Duodenal mucosa (tissue), 2 donors: ENCODE results near the gene HOXD8.

ENCODE experiments used
- H3K27ac ChIP-seq: one replicate; pipeline ENCODE4 v1.7.0; 2013; ENCODE audit warnings: low read depth, low read length
- H3K27me3 ChIP-seq, 2 donors: one replicate each; pipeline ENCODE4 v1.7.0; 2013; ENCODE audit warnings: low read length in 2 of 2, control low read depth in 1 of 2; ENCODE audit not compliant: insufficient read depth in 2 of 2, control insufficient read depth in 1 of 2
- H3K36me3 ChIP-seq, 2 donors: one replicate each; pipeline ENCODE4 v1.7.0; 2013; ENCODE audit warnings: low read length in 2 of 2, control low read depth in 1 of 2; ENCODE audit not compliant: insufficient read depth in 2 of 2, control insufficient read depth in 1 of 2
- H3K4me1 ChIP-seq, 2 donors: one replicate each; pipeline ENCODE4 v1.7.0; 2013; ENCODE audit warnings: low read length in 2 of 2, control low read depth in 1 of 2; ENCODE audit not compliant: insufficient read depth in 2 of 2, control insufficient read depth in 1 of 2
- H3K4me3 ChIP-seq, 2 donors: one replicate each; pipeline ENCODE4 v1.7.0; 2013; ENCODE audit warnings: low read length in 2 of 2, low read depth in 1 of 2
- H3K9ac ChIP-seq, 2 donors: one replicate each; pipeline ENCODE4 v1.7.0; 2013; ENCODE audit warnings: low read length in 2 of 2, low read depth in 1 of 2
- H3K9me3 ChIP-seq, 2 donors: one replicate each; pipeline ENCODE4 v1.7.0; 2013; ENCODE audit warnings: low read length in 2 of 2, control low read depth in 1 of 2; ENCODE audit not compliant: control insufficient read depth in 1 of 2

Gene HOXD8

DNA sequence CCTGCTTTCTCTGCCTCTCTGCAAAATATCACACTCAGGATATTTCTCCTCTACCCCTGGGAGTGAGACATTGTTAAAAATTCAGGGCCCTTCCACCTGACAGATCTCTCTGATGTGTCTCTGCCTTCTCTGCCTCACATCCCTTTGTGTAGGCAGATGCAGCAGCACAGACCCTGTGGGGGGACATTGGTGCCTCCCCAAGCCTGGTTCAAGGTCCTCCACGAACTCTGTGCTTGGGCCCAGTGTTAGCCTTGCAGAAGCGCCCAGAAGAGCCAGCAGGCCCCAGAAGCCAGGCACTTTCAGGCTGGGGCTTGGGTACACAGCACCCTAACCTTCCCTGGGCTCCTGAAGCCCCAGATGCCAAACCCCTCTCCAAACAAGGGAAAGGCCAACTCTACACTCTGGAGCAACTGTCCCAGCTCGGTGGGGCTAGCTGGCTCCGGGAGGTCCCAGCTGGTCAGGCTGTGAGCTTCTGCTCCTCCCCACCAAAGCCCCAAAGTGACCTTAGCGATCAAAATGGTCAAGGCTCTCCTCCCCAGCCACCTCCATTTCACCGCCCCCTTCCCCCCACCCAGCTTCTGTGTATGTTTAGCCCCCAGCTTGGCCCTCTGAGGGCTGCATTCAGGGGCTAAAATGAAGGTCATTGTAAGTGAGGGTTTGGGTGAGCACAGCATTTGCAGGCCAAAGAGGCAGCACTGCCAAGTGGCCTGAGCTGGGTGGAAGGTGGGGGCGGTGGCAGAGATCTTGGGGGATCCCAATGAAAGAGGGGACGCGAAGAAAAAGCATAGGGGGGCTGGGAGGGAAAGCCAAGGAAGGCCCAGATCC is 4.3 kb upstream of the HOXD8 start:
- Histone ChIP-seq H3K9ac (no peak overlapping the region), H3K27ac (peak overlapping the region; percentile 32), H3K27me3 (peaks cover 86 to 90% of the 10 kb centered on the region in 2 donors), H3K4me1 (no peaks in the 10 kb centered on the region), H3K9me3 (no peaks in the 10 kb centered on the region), H3K4me3 (no peak overlapping the region), H3K36me3 (no peaks in the 10 kb centered on the region)

DNA sequence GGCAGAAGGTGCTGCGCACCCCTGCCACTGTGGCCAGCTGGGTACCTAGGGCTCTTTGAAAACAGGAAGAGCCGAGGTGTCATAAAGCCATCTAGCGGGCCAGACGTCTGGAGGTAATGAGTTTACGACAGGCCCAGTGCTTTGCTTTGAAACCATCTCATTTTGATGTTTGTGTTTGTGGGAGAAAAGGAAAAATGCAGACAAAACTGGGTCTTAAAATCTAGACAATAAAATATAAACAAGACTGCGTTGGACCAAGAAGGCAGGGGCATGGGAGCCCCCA is 3.8 kb upstream of the HOXD8 start:
- peaks cover 84 to 89% of the 10 kb centered on the region in 2 donors for H3K27me3 ChIP-seq
- no peaks in the 10 kb centered on the region for H3K9me3 ChIP-seq
- no peak overlapping the region for H3K9ac ChIP-seq
- no peaks in the 10 kb centered on the region for H3K4me1 ChIP-seq
- no peaks in the 10 kb centered on the region for H3K36me3 ChIP-seq
- no peak overlapping the region for H3K4me3 ChIP-seq
- H3K27ac ChIP-seq: no peak overlapping the region

DNA sequence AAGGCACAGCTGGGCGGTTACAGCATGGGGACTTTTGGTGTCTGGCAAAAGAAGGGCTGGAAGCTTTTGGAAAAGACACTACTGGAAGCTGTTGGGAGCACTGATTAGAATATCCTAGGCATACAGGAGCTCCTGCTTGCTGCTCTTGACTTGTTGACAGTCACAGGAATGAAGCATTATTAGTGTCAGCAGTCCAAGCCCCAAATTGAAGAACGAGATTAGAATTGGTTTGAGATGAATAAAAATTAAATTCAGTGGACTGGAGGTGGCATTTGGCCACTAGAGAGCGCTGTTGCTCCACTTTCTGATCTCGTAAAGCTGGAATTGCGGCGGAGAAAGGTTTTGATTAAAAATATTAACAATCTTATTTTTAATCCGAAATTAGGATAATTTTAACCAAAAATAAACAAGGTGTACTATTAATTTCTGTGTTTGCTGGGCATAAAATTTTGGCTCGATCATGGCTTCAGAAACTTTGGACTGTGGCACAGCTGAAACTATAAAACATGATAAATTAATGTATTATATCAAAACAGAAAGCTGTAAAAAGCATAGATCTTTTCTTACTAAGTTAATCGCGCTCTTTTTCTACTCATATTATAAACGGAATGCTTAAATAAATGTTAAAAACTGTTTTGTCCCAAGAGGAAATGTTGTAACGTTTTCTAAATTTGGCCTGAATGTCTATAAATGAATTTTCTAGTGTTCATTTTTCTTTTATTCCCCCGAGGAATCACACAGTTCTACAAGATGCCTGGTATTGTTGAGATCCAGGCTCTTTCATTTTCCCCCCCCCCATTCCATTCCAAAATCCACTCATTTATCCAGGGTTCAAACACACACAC is 2.4 kb upstream of the HOXD8 start:
- no peak overlapping the region for H3K9ac ChIP-seq
- H3K27me3 ChIP-seq: peaks cover 81 to 88% of the 10 kb centered on the region in 2 donors
- no peaks in the 10 kb centered on the region for H3K36me3 ChIP-seq
- no peaks in the 10 kb centered on the region for H3K9me3 ChIP-seq
- no peaks in the 10 kb centered on the region for H3K4me1 ChIP-seq
- H3K27ac ChIP-seq: no peak overlapping the region
- H3K4me3 ChIP-seq: no peak overlapping the region

DNA sequence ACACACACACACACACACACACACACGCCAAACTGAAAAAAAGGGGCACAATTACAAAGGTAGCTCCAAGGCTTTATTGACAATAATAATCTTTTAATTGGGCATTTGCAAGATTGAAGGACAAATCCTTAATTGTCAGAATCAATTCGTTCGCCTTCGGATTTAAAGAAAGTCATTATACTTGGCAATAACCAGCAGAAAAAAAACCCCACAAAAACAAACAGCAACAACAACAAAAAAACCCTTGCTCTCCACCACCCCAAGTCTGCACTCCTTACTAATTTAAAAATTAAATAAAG is 1.8 kb upstream of the HOXD8 start:
- Histone ChIP-seq H3K27me3 (peaks cover 81 to 88% of the 10 kb centered on the region in 2 donors), H3K4me1 (no peaks in the 10 kb centered on the region), H3K36me3 (no peaks in the 10 kb centered on the region), H3K27ac (no peak overlapping the region), H3K9me3 (no peaks in the 10 kb centered on the region), H3K4me3 (no peak overlapping the region), H3K9ac (no peak overlapping the region)

DNA sequence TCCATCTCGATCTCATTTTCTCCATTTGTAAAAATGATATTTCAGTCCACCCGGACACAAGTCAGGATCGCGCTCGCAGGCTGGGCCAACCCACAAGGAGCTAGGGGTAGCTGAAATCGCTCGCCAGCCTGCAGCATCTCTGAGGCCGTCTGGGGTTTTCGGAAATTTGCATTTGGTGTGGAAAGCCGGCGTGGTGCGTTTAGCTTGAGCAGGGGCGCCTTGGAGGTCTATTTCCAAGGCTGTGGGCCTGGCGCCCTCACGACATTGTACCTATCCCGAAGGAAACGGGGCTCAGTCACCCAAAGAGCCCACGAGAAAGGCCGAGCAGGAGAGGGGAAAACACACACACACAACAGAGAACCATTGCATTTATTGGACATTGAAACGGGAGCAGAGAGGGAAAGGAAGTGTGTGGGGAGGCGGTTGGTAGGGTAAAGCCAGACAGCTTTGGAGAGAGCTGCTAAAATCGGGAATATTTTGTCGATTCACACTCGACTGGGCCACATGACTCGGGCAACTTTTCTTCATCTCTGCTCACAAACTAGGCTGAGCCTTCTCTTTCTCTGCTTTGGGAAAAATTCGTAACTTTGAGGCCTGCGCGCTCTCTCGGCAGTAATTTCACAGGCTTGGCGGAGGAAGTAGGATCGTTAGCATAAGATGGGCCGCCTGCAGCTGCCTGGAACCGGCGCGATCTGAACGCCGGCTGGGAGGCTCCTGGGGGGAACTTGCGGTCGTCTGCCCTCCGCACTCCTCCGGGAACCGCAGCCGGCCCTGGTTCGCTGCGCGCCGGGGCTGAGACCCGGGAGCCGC is 1.1 kb upstream of the HOXD8 start:
- H3K9me3 ChIP-seq: no peaks in the 10 kb centered on the region
- H3K9ac ChIP-seq: no peak overlapping the region
- peaks cover 81 to 89% of the 10 kb centered on the region in 2 donors for H3K27me3 ChIP-seq
- H3K4me1 ChIP-seq: no peaks in the 10 kb centered on the region
- H3K36me3 ChIP-seq: no peaks in the 10 kb centered on the region
- no peak overlapping the region for H3K27ac ChIP-seq
- peak overlapping the region in 1 of 2 donors; percentile 11 for H3K4me3 ChIP-seq

DNA sequence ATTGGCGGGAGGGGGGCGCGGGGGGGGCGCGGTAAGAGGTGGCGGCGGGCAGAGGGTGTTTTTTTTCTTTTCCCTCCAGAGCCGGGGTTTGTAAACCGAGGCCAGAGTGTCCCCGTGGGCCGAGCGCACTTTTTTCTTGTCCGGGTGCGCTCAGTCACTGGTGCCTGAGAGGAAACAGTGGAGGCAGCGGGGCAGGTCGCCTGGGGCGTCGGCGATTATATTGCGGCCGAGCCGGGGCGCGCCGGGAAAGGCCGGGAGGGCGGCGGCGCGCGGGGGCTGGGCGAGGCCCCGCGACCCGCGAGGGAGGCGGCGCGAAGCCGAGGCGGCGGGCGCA is 275 bp downstream of the HOXD8 start:
- H3K27ac ChIP-seq: peak overlapping the region; percentile 67
- H3K36me3 ChIP-seq: no peaks in the 10 kb centered on the region
- H3K9me3 ChIP-seq: no peaks in the 10 kb centered on the region
- H3K9ac ChIP-seq: no peak overlapping the region
- H3K4me1 ChIP-seq: no peaks in the 10 kb centered on the region
- no peak overlapping the region for H3K4me3 ChIP-seq
- H3K27me3 ChIP-seq: peaks cover 79 to 88% of the 10 kb centered on the region in 2 donors

DNA sequence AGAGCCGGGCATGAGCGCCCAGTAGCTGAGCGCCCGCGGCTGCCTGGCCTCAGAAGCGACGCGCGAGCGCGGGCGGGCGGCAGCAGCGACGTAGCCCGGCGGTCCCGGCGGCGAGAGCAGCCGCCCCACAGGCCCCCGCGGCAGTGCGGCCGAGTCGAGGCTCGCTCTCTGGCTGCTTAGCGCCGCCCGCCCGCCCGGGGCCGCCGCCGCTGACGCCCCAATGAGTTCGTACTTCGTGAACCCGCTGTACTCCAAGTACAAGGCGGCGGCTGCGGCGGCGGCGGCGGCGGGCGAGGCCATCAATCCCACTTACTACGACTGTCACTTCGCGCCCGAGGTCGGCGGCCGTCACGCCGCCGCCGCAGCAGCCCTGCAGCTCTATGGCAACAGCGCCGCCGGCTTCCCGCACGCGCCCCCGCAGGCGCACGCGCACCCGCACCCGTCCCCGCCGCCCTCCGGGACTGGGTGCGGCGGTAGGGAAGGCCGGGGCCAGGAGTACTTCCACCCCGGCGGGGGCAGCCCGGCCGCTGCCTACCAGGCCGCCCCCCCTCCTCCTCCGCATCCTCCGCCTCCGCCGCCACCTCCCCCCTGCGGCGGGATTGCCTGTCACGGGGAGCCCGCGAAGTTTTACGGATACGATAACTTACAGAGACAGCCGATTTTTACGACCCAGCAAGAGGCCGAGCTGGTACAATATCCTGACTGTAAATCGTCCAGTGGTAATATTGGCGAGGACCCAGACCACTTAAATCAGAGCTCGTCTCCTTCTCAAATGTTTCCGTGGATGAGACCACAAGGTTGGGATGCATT is 847 bp downstream of the HOXD8 start:
- H3K4me3 ChIP-seq: no peak overlapping the region
- H3K4me1 ChIP-seq: no peaks in the 10 kb centered on the region
- peaks cover 79 to 88% of the 10 kb centered on the region in 2 donors for H3K27me3 ChIP-seq
- no peaks in the 10 kb centered on the region for H3K9me3 ChIP-seq
- no peak overlapping the region for H3K9ac ChIP-seq
- H3K36me3 ChIP-seq: no peaks in the 10 kb centered on the region
- H3K27ac ChIP-seq: no peak overlapping the region

DNA sequence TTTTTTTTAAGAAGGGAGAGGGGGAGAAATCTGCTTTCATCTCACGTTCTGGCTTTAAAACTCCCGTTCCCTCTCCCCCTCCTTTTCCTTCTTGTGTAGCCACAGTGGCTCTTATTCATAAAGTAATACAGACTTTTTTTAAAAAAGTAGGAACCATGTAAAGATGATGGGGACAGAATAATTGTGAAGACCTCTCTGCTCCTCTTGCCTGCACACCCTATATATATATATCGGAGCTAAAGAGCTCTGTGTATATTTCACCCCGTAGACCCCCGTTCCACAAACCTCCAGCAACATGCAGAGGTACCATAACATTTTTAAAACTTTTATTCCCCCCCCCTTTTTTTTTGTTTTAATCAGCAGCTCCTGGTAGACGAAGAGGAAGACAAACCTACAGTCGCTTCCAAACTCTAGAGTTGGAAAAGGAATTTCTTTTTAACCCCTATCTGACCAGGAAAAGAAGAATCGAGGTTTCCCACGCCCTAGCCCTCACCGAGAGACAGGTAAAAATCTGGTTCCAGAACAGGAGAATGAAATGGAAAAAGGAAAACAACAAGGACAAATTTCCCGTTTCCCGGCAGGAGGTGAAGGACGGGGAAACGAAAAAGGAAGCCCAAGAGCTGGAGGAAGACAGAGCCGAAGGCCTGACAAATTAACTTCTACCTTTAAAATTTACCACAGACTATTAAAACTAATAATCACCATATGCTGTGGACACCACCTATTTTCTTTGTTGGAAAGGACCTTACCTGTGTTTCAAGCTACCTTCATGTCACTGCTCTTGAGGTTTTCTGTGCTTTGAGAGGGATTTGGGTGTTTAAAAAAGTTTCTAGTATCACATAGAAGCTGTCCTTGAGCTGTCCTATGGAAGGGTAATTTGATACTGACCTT is 1.7 kb downstream of the HOXD8 start:
- no peak overlapping the region for H3K4me3 ChIP-seq
- H3K36me3 ChIP-seq: no peaks in the 10 kb centered on the region
- H3K9ac ChIP-seq: no peak overlapping the region
- no peak overlapping the region for H3K27ac ChIP-seq
- H3K27me3 ChIP-seq: peaks cover 79 to 88% of the 10 kb centered on the region in 2 donors
- peaks cover 0 to 5% of the 10 kb centered on the region in 2 donors for H3K4me1 ChIP-seq
- H3K9me3 ChIP-seq: no peaks in the 10 kb centered on the region

DNA sequence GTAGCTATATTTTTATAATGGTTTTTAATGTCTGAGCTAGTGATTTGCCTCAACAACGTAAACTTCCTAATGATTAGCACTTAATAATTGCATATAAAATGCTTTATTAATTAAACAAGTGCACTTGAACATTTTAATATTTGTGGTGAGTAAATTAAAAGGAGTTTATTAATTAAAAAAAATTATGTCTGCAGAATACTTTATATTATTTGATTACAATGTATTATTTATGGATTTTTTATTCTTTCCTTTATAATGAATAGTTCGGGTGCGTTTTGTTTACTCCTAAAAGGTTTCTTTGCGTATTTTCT is 2.3 kb downstream of the HOXD8 start:
- no peak overlapping the region for H3K27ac ChIP-seq
- no peak overlapping the region for H3K9ac ChIP-seq

More for the DNA sequence above, 2.3 kb downstream of the HOXD8 start:
- H3K36me3 ChIP-seq: no peaks in the 10 kb centered on the region
- no peak overlapping the region for H3K4me3 ChIP-seq
- peaks cover 80 to 89% of the 10 kb centered on the region in 2 donors for H3K27me3 ChIP-seq
- H3K4me1 ChIP-seq: peaks cover 0 to 6% of the 10 kb centered on the region in 2 donors
- no peaks in the 10 kb centered on the region for H3K9me3 ChIP-seq
